Activated CD4-positive, alpha-beta T cell treated with anti-CD3 and anti-CD28 coated beads for 36 hours (primary cell): ENCODE measurements around the gene EIF4EBP2. TPM values are rescaled to one million over a fixed set of nuclear protein-coding genes. Genes with fewer than 3 reads are reported as not detected.

ENCODE experiments used
- ATAC-seq: fragments of 200-7000 bp; cut with Tn5 transposase; one replicate; pipeline ENCODE4 v1.10.0; 2021; ENCODE audit warnings: mild to moderate bottlenecking, moderate library complexity
- CTCF ChIA-PET: fragments of 350-600 bp; sonication (Branson Sonifier 250); formaldehyde crosslinking; loops from one replicate; lab custom pipeline; 2021; ENCODE audit warnings: antibody characterized with exemption; lab: Charles Lee
- POLR2A ChIA-PET: fragments of 350-600 bp; sonication (Branson Sonifier 250); formaldehyde crosslinking; loops from one replicate; lab custom pipeline; 2021; ENCODE audit warnings: antibody characterized with exemption, inconsistent platforms; lab: Charles Lee
- DNase-seq: peaks from one replicate; pipeline ENCODE4 v3.0.0-alpha.2; 2020
- H3K27ac Mint-ChIP-seq: one replicate; pipeline ENCODE4 v1.8.0; 2021; ENCODE audit warnings: mixed read lengths
- H3K27me3 Mint-ChIP-seq: one replicate; pipeline ENCODE4 v1.8.0; 2021; ENCODE audit warnings: mixed read lengths
- H3K36me3 Mint-ChIP-seq: one replicate; pipeline ENCODE4 v1.8.0; 2021; ENCODE audit warnings: low read depth, mixed read lengths
- H3K4me1 Mint-ChIP-seq: one replicate; pipeline ENCODE4 v1.8.0; 2021; ENCODE audit warnings: mixed read lengths
- H3K4me3 Mint-ChIP-seq: one replicate; pipeline ENCODE4 v1.8.0; 2021; ENCODE audit warnings: mild to moderate bottlenecking, moderate library complexity, mixed read lengths
- H3K9me3 Mint-ChIP-seq: one replicate; pipeline ENCODE4 v1.8.0; 2021; ENCODE audit warnings: low read depth, mixed read lengths
- intact Hi-C, 2 experiments: fragments of 100-400 bp; cut with DNase I in 1 of 2; cut with micrococcal nuclease in 1 of 2; formaldehyde crosslinking; loops; one replicate each; pipeline versions ENCODE4 v1.14.2 to v1.15.1; 2022 to 2024; cut with DNase I, micrococcal nuclease
- total RNA-seq, 2 experiments: library from RNA; stranded (reverse); gene quantifications; one replicate each; pipeline ENCODE4 v1.2.3, GENCODE V29; 2021

The EIF4EBP2 gene
- total RNA-seq, 2 experiments from 2014 or later: 24.4 to 27.7 TPM

DNA sequence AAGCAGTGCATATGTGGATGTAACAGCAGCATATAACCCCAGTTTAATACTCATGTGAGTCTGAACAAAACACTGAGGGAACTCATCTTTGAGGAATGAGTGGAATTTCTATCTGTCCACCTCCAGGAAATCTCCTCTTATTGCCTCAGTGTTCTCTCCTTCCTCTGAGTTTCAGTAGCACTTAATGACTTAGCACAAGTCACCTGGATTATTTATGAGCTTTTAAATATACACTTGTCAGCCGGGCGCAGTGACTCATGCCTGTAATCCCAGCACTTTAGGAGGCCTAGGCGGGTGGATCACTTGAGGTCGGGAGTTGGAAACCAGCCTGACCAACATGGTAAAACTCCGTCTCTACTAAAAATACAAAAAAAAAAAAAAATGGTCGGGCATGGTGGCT, 25.8 kb upstream of the EIF4EBP2 start:
- H3K4me1 Mint-ChIP-seq: peaks cover 6% of the 10 kb centered on the region
- no peak overlapping the region for H3K27ac Mint-ChIP-seq
- ChIA-PET CTCF (interaction anchor here (1.2 to 1.9 kb wide), 5 partner anchors 9 to 40 kb away, joined by 3 to 10 read pairs (median 5); partner anchors contain the start of gene EIF4EBP2), POLR2A (no interaction called here)
- DNase-seq (no peak), ATAC-seq (no peak)
- intact Hi-C loops: no loop called here
- no peaks in the 10 kb centered on the region for H3K9me3 Mint-ChIP-seq
- H3K27me3 Mint-ChIP-seq: no peaks in the 10 kb centered on the region
- H3K36me3 Mint-ChIP-seq: peaks cover 11% of the 10 kb centered on the region
- no peak overlapping the region for H3K4me3 Mint-ChIP-seq

DNA sequence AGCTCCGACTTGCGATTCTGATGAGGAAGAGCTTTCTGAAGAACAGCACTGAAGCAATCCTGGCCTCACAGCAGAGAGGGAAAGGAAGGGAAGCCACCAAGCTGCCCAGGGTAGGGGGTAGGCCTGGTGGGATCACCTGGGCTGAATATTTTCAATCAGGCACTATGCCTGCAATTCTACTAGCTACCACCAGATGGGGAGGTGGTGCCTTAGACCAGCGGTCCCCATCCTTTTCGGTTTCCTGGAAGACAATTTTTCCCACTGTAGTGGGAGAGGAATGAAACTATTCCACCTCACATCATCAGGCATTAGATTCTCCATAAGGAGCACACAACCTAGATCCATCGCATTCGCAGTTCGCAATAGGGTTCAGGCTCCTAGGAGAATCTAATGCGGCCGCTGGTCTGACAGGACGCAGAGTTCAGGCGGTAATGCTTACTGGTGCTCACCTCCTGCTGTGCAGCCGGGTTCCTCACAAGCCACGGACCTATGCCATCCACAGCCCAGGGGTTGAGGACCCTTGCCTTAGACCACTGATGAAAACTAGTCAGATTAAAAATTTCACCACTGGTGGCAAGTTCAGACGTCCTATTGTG, 24.3 kb upstream of the EIF4EBP2 start:
- POLR2A ChIA-PET: no interaction called here
- DNase-seq (peak; percentile 43), ATAC-seq (no peak)
- H3K4me1 Mint-ChIP-seq: peaks cover 6% of the 10 kb centered on the region
- no peaks in the 10 kb centered on the region for H3K27me3 Mint-ChIP-seq
- intact Hi-C loops: loop anchor here (1.0 to 5.0 kb wide), 3 partner anchors 78 to 161 kb away; partner anchors contain the start of gene PPA1 (in 1 of the 2)
- no peak overlapping the region for H3K27ac Mint-ChIP-seq
- H3K4me3 Mint-ChIP-seq: no peak overlapping the region
- no peaks in the 10 kb centered on the region for H3K9me3 Mint-ChIP-seq
- CTCF ChIA-PET: interaction anchor here (0.7 to 4.1 kb wide), 20 partner anchors 9 to 205 kb away, joined by 3 to 27 read pairs (median 4); partner anchors contain the start of gene EIF4EBP2
- H3K36me3 Mint-ChIP-seq: peaks cover 11% of the 10 kb centered on the region

DNA sequence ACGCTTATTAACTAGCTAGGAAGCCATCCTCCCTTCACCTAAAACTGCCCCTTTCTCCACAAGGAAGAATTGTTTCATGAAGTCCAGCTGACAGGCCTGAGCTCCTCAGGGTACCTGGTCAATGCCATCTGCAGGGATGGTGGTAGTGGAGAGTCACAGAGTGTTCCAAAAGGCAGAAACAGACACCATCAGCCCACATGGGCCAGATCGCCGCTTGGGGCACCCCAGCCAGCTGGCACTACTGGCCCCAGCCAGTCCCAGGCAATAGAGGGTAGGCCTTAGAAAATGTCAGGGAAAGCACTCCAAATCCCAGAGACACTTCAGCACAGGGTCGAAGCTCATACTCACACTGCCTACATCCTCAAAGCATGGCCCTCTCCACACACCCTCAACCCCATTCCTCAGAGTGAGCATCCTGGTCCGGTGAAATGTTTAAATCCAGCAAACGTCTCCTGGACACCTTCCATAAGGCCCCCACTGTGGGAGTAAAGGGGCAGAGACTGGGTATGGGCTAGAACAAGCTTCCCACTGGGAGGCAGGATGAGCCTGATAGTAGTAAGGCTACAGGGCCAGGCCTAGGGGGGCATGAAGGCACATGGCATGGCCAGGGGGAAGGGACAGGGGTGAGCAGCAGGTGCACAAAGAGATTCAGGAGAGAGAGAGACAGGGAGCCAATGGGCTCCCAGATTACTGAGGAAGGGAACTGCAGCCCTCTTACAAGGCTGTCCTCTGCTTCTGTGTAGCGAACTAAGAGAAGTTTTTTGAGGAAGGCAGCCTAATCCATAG, 23.4 kb upstream of the EIF4EBP2 start:
- Mint-ChIP-seq H3K27ac (no peak overlapping the region), H3K4me3 (peak overlapping the region; percentile 81), H3K36me3 (peaks cover 6% of the 10 kb centered on the region), H3K27me3 (no peaks in the 10 kb centered on the region), H3K4me1 (peaks cover 6% of the 10 kb centered on the region), H3K9me3 (no peaks in the 10 kb centered on the region)
- no peak for DNase-seq
- ChIA-PET POLR2A (interaction anchor here (0.6 kb wide), 1 partner anchor 426 kb away, joined by 4 read pairs; no protein-coding TSS in a partner anchor), CTCF (interaction anchor here (0.5 to 4.1 kb wide), 15 partner anchors 8 to 206 kb away, joined by 3 to 27 read pairs (median 4); no protein-coding TSS in a partner anchor)
- ATAC-seq: no peak
- intact Hi-C loops: loop anchor here in 1 of 2 experiments (5.0 kb wide), 2 partner anchors 77 to 148 kb away; partner anchors contain the start of gene PPA1

DNA sequence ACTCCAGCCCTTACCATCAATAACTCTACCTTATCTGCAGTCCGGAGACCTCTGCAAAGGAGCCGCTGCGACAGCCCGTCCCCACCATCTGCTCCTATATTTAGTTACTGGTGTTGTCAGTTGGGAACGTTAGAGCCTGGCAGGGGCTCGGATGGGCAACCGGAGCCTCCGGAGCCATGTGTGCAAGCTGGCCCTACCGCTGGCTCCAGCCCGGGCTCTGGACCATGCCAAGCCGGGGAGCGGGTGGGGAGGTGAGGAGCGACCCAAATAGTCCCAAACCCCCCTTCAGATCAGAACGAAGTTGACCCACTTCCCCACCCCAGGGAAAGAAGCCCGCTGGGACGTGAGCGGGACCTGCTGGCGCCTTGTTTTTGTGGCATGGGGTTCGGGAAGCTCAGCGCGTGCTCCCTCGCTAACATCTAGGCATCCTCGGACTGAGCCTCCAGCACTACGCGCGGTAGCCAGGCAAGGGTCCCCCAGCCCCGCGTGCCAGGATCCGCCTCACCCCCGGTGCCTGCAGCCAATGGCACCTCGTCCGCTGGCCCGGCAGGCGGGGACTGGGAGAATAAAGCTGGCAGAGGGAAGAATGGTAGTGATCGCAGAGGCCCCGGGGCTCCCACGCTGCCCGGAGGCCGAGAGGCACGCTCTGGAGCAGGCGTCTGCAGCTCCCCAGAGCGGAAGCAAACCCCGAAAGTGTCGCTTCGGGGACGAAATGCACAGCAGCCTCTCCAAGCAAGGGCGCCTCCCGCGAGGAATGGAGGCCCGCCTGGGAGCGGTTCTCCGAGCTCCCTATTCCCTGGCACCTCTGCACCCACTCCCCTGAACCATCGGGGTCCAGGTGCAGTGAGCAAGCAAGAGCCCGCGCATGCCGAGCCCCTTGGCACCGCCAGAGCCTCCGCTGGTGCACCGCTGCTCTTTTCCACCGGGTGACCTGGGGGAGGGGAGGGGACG, 22.2 kb upstream of the EIF4EBP2 start:
- H3K27ac Mint-ChIP-seq: peak overlapping the region; percentile 33
- H3K4me3 Mint-ChIP-seq: peak overlapping the region; percentile 81
- intact Hi-C loops: loop anchor here (1.0 to 5.0 kb wide), 7 partner anchors 23 to 235 kb away; partner anchors contain the start of genes EIF4EBP2 (in 2 of the 2), PPA1 (in 2 of the 2) and TYSND1 (in 1 of the 2)
- ATAC-seq (peak; percentile 47), DNase-seq (peak; percentile 61)
- no peaks in the 10 kb centered on the region for H3K9me3 Mint-ChIP-seq
- peaks cover 6% of the 10 kb centered on the region for H3K4me1 Mint-ChIP-seq
- CTCF ChIA-PET: interaction anchor here (0.6 to 4.1 kb wide), 10 partner anchors 15 to 235 kb away, joined by 3 to 27 read pairs (median 3); partner anchors contain the start of gene TYSND1
- H3K27me3 Mint-ChIP-seq: peaks cover 3% of the 10 kb centered on the region
- H3K36me3 Mint-ChIP-seq: peaks cover 4% of the 10 kb centered on the region
- POLR2A ChIA-PET: interaction anchor here (0.6 kb wide), 1 partner anchor 1916 kb away, joined by 3 read pairs; no protein-coding TSS in a partner anchor

DNA sequence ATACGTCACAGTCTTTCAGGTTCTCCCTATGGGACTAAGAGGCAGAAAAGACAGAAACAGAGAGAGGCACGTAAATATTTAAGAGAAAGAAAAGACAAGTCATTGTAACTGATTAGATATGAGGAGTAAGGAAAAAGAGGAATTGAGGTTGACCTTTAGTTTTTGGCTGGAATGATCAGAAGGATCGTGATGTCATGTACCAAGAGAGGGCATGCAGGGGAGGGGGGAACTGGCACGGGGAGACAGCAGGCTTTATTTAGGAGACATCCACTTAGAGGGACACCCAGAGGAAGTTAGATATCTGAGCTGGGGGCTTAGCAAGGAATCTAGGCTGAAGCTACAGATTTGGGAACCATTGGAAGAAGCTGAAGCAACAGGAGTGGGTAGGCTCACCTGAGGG, 12.3 kb upstream of the EIF4EBP2 start:
- intact Hi-C loops: no loop called here
- H3K9me3 Mint-ChIP-seq: no peaks in the 10 kb centered on the region
- H3K36me3 Mint-ChIP-seq: no peaks in the 10 kb centered on the region
- DNase-seq: no peak
- peaks cover 5% of the 10 kb centered on the region for H3K27me3 Mint-ChIP-seq
- H3K4me1 Mint-ChIP-seq: peaks cover 5% of the 10 kb centered on the region
- ChIA-PET CTCF (interaction anchor here (1.3 kb wide), 1 partner anchor 119 kb away, joined by 3 read pairs; no protein-coding TSS in a partner anchor), POLR2A (no interaction called here)
- H3K4me3 Mint-ChIP-seq: no peak overlapping the region
- no peak overlapping the region for H3K27ac Mint-ChIP-seq
- no peak for ATAC-seq

DNA sequence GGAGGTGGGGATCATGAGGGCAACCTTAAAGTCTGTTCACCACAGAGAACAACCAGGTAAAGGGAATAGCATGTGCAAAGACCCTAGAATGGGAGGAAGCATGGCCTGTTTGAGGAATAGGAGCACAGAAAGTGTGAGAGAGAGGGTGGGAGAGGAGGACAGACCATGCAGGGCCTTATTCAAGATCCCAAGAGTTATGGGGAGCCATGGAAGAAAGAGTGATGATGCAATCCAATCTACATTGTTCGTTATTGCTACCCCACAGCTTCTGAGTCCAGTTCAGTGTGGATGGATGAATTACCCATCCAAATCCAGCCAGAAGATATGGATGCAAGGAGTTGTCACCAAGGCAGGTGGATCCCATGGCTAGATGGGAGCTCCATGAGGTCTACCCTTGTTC, 7.8 kb upstream of the EIF4EBP2 start:
- H3K27ac Mint-ChIP-seq: no peak overlapping the region
- no peaks in the 10 kb centered on the region for H3K9me3 Mint-ChIP-seq
- H3K27me3 Mint-ChIP-seq: peaks cover 5% of the 10 kb centered on the region
- ChIA-PET CTCF (interaction anchor here (0.6 to 2.0 kb wide), 3 partner anchors 32 to 327 kb away, joined by 3 to 6 read pairs (median 4); no protein-coding TSS in a partner anchor), POLR2A (no interaction called here)
- H3K4me3 Mint-ChIP-seq: no peak overlapping the region
- no peak for ATAC-seq
- H3K36me3 Mint-ChIP-seq: no peaks in the 10 kb centered on the region
- no peaks in the 10 kb centered on the region for H3K4me1 Mint-ChIP-seq
- intact Hi-C loops: no loop called here
- no peak for DNase-seq

DNA sequence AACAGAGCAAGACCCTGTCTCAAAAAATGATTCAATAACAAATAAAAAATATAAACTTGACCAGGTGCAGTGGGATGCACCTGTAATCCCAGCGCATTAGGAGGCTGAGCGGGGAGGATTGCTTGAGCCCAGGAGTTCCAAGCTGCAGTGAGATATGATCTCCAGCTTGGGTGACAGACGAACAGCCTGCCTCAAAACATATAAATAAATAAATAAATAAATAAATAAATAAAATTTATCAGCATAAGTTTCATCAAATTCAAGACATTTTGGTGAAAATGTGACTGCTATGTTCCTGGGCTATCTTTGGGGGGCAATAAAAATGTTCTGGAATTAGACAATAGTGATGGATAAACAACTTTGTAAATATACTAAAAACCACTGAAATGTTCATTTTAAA, 4.8 kb upstream of the EIF4EBP2 start:
- ATAC-seq (no peak), DNase-seq (no peak)
- CTCF ChIA-PET: interaction anchor here (0.6 kb wide), 1 partner anchor 305 kb away, joined by 3 read pairs; no protein-coding TSS in a partner anchor
- intact Hi-C loops: no loop called here
- peaks cover 7% of the 10 kb centered on the region for H3K4me1 Mint-ChIP-seq
- POLR2A ChIA-PET: interaction anchor here (0.6 kb wide), 1 partner anchor 171 kb away, joined by 3 read pairs; no protein-coding TSS in a partner anchor
- H3K27me3 Mint-ChIP-seq: no peaks in the 10 kb centered on the region
- H3K4me3 Mint-ChIP-seq: no peak overlapping the region
- no peaks in the 10 kb centered on the region for H3K9me3 Mint-ChIP-seq
- H3K36me3 Mint-ChIP-seq: no peaks in the 10 kb centered on the region
- H3K27ac Mint-ChIP-seq: no peak overlapping the region

DNA sequence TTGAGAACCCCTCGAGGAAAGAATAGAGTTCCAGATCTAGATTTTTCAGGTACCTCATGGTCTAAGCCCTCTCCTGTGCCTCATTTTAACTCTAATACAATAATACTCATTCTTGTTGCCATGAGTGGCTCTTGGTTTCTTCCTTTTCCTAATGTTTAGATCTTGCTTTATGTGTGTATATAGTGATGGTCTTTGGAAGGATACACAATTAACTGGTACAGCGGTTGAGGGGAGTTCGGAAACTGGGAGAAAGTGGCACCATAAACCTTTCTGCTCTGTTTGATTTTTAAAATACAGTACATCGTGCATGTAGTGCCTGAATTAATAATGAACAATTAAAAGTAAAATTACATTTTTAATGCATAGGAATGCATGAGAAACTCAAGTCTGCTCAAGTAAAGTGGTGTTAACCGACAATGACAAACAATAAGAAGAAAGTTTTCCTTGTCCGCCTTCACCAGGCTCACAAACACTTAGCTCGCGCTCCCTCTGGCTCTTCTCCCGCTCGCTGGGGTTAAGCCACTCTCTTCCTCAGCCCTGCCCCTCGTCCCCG, 386 bp upstream of the EIF4EBP2 start:
- Mint-ChIP-seq H3K27ac (peak overlapping the region; percentile 80), H3K36me3 (peaks cover 15% of the 10 kb centered on the region), H3K4me3 (peak overlapping the region; percentile 94), H3K9me3 (no peaks in the 10 kb centered on the region), H3K27me3 (no peaks in the 10 kb centered on the region), H3K4me1 (peaks cover 30% of the 10 kb centered on the region)
- ATAC-seq: peak; percentile 3
- no peak for DNase-seq
- POLR2A ChIA-PET: interaction anchor here (1.3 to 2.1 kb wide), 4 partner anchors 14 to 257 kb away, joined by 3 to 11 read pairs (median 8); partner anchors contain the start of genes PPA1 and TYSND1
- CTCF ChIA-PET: interaction anchor here (0.6 to 2.5 kb wide), 13 partner anchors 11 to 257 kb away, joined by 3 to 10 read pairs (median 4); partner anchors contain the start of genes PPA1 and TYSND1
- intact Hi-C loops: loop anchor here (1.0 to 5.0 kb wide), 8 partner anchors 21 to 257 kb away; partner anchors contain the start of genes LRRC20 (in 2 of the 2), SAR1A (in 2 of the 2), PALD1 (in 1 of the 2) and PPA1 (in 1 of the 2)

DNA sequence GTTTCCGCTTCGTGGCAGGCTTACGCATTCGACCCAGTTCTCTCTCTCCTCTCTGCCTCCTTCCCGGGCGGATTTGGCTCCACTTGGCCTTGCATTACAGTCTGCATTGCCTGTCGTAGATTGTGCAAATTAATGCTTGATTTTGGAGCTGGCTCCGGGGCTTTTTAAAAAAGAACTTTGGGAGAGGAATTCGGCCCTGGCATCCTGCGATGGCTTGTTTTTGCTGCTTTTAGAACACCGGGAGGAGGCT, 767 bp downstream of the EIF4EBP2 start:
- DNase-seq: no peak
- Mint-ChIP-seq H3K27me3 (no peaks in the 10 kb centered on the region), H3K4me1 (peaks cover 40% of the 10 kb centered on the region), H3K4me3 (peak overlapping the region; percentile 94), H3K36me3 (peaks cover 22% of the 10 kb centered on the region), H3K9me3 (no peaks in the 10 kb centered on the region), H3K27ac (peak overlapping the region; percentile 91)
- intact Hi-C loops: loop anchor here (1.0 to 5.0 kb wide), 8 partner anchors 22 to 258 kb away; partner anchors contain the start of genes LRRC20 (in 2 of the 2), SAR1A (in 2 of the 2), PALD1 (in 1 of the 2) and PPA1 (in 1 of the 2)
- ChIA-PET POLR2A (interaction anchor here (0.6 to 1.6 kb wide), 3 partner anchors 13 to 1531 kb away, joined by 6 to 8 read pairs (median 8); partner anchors contain the start of gene PPA1), CTCF (interaction anchor here (0.6 to 2.5 kb wide), 13 partner anchors 9 to 242 kb away, joined by 3 to 10 read pairs (median 4); no protein-coding TSS in a partner anchor)
- peak; percentile 2 for ATAC-seq
